ENCODE results near the gene CPT1A.

GRCh38 chr11:68870470-68870869, 28.8 kb upstream of the CPT1A start:
- TF ChIP-seq CTCF (conservative IDR thresholded peaks at IDR 0.05 in 1 of 2, IDR thresholded peaks at IDR 0.05 in 1 of 2; ENCODE audit: extremely low read depth in 1 of 2, insufficient read depth in 1 of 2, low read depth in 1 of 2, low read length in 2 of 2) (no peak), EZH2 (IDR thresholded peaks at IDR 0.05; ENCODE audit: borderline replicate concordance, low read length) (no peak)
